ENCODE measurements around the gene SEPTIN12. TPM values are rescaled to one million over a fixed set of nuclear protein-coding genes. Genes with fewer than 3 reads are reported as not detected.

The SEPTIN12 gene
- polyA plus RNA-seq, 3 donors, result not detected

DNA sequence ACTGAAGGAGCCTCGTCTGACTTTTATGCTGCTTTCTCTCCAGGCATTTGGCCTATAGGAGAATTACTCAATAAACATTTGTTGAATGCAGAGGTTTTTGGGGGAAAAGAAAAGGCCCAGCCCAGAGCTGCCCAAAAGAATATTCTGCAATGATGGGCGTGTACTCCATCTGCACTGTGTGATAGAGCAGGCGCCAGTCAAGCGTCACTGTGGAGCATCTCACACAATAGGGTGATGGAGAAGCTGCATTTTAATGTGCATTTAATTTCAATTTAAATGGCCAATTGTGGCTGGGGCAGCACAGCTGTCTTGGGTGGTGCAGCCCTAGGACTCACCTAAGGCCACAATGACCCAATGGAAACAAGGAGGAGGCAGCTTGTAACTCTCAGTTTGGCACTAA is 38.4 kb upstream of the SEPTIN12 start:
- H3K4me2 ChIP-seq (replicated peaks; ENCODE audit: extremely low read depth, low read length, poor library complexity, severe bottlenecking), result no peak overlapping the region
- Mint-ChIP-seq H3K27me3 (ENCODE audit: low read depth in 3 of 3) (no peaks in the 10 kb centered on the region), H3K27ac (peak overlapping the region in 1 of 7 donors; percentile 37), H3K4me1 (no peaks in the 10 kb centered on the region), H3K4me3 (no peak overlapping the region), H3K36me3 (peaks cover 83 to 100% of the 10 kb centered on the region in 2 donors), H3K9me3 (peaks cover 0 to 3% (median 0%) of the 10 kb centered on the region in 7 donors)
- DNase-seq, result no peak
- TF ChIP-seq, protein P1, sequence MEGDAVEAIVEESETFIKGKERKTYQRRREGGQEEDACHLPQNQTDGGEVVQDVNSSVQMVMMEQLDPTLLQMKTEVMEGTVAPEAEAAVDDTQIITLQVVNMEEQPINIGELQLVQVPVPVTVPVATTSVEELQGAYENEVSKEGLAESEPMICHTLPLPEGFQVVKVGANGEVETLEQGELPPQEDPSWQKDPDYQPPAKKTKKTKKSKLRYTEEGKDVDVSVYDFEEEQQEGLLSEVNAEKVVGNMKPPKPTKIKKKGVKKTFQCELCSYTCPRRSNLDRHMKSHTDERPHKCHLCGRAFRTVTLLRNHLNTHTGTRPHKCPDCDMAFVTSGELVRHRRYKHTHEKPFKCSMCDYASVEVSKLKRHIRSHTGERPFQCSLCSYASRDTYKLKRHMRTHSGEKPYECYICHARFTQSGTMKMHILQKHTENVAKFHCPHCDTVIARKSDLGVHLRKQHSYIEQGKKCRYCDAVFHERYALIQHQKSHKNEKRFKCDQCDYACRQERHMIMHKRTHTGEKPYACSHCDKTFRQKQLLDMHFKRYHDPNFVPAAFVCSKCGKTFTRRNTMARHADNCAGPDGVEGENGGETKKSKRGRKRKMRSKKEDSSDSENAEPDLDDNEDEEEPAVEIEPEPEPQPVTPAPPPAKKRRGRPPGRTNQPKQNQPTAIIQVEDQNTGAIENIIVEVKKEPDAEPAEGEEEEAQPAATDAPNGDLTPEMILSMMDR (IDR thresholded peaks at IDR 0.05), result no peak
- no peaks in the 10 kb centered on the region for H3K4me1 ChIP-seq (ENCODE audit: control insufficient read depth in 1 of 2, insufficient read depth in 2 of 2, low read length in 2 of 2)
- intact Hi-C loops (cut with micrococcal nuclease), result no loop called here
- peak overlapping the region in 1 of 2 donors; percentile 5 for H3K27ac ChIP-seq (ENCODE audit: low read depth in 1 of 2, low read length in 2 of 2)
- no peaks in the 10 kb centered on the region for H3K27me3 ChIP-seq (ENCODE audit: control insufficient read depth in 2 of 2, insufficient read depth in 2 of 2, low read length in 2 of 2)
- peaks cover 3% of the 10 kb centered on the region for H3K79me2 ChIP-seq (ENCODE audit: insufficient read depth, low read length)
- H4K20me1 ChIP-seq (ENCODE audit: insufficient read depth, low read length), result peaks cover 32% of the 10 kb centered on the region
- H2AFZ ChIP-seq (ENCODE audit: insufficient read depth, low read depth, low read length, poor library complexity, severe bottlenecking), result no peak overlapping the region
- H3K9me3 ChIP-seq (replicated peaks in 1 of 2; ENCODE audit: control insufficient read depth in 1 of 2, insufficient read depth in 1 of 2, low read length in 2 of 2), result no peaks in the 10 kb centered on the region
- peaks cover 86 to 100% of the 10 kb centered on the region in 2 donors for H3K36me3 ChIP-seq (replicated peaks in 1 of 2; ENCODE audit: control insufficient read depth in 1 of 2, insufficient read depth in 2 of 2, low read length in 2 of 2)
- H3K9ac ChIP-seq (ENCODE audit: insufficient read depth, low read length, poor library complexity, severe bottlenecking), result no peak overlapping the region
- 97% methylated on average over 3 of the region's 4 CpGs for WGBS (ENCODE audit: insufficient coverage)
- H3K4me3 ChIP-seq (replicated peaks in 1 of 3; ENCODE audit: low read depth in 2 of 3, low read length in 3 of 3), result no peak overlapping the region

DNA sequence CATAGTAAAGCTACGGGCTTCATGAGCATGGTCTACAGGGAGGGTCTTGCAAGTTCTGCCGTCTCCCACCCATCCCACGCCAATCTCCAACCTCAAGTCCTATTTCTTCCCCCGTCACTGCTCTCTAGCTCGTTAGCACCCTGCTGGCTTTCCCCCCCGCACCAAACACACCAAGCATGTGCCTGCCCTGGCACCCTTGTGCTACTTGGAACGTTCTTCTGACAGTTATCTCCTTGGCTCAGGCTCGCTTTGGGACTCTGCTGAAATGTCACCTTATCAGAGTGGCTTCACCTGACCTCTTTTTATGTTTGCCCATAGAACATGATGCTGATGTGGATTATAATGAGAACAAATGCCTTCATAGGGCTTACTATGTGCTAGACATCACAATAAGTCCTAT is 37.1 kb upstream of the SEPTIN12 start:
- 89% methylated on average over 6 of the region's 8 CpGs for WGBS (ENCODE audit: insufficient coverage)

More for the DNA sequence above, 37.1 kb upstream of the SEPTIN12 start:
- TF ChIP-seq, protein P1 (IDR thresholded peaks at IDR 0.05), result no peak
- no peaks in the 10 kb centered on the region for H3K27me3 ChIP-seq (ENCODE audit: control insufficient read depth in 2 of 2, insufficient read depth in 2 of 2, low read length in 2 of 2)
- no peaks in the 10 kb centered on the region for H3K9me3 ChIP-seq (replicated peaks in 1 of 2; ENCODE audit: control insufficient read depth in 1 of 2, insufficient read depth in 1 of 2, low read length in 2 of 2)
- no peak overlapping the region for H3K4me3 Mint-ChIP-seq
- no peak overlapping the region for H2AFZ ChIP-seq (ENCODE audit: insufficient read depth, low read depth, low read length, poor library complexity, severe bottlenecking)
- intact Hi-C loops (cut with micrococcal nuclease), result no loop called here
- peaks cover 86 to 100% of the 10 kb centered on the region in 2 donors for H3K36me3 ChIP-seq (replicated peaks in 1 of 2; ENCODE audit: control insufficient read depth in 1 of 2, insufficient read depth in 2 of 2, low read length in 2 of 2)
- peaks cover 83 to 100% of the 10 kb centered on the region in 2 donors for H3K36me3 Mint-ChIP-seq
- no peak overlapping the region for H3K4me3 ChIP-seq (replicated peaks in 1 of 3; ENCODE audit: low read depth in 2 of 3, low read length in 3 of 3)
- peaks cover 0 to 3% (median 0%) of the 10 kb centered on the region in 7 donors for H3K9me3 Mint-ChIP-seq
- H3K27ac ChIP-seq (ENCODE audit: low read depth in 1 of 2, low read length in 2 of 2), result no peak overlapping the region
- H3K4me1 Mint-ChIP-seq, result no peaks in the 10 kb centered on the region
- peak overlapping the region in 2 of 7 donors; percentile 25 to 41 for H3K27ac Mint-ChIP-seq
- H4K20me1 ChIP-seq (ENCODE audit: insufficient read depth, low read length), result peaks cover 28% of the 10 kb centered on the region
- no peak overlapping the region for H3K9ac ChIP-seq (ENCODE audit: insufficient read depth, low read length, poor library complexity, severe bottlenecking)
- no peaks in the 10 kb centered on the region for H3K27me3 Mint-ChIP-seq (ENCODE audit: low read depth in 3 of 3)
- DNase-seq, result no peak
- H3K4me2 ChIP-seq (replicated peaks; ENCODE audit: extremely low read depth, low read length, poor library complexity, severe bottlenecking), result no peak overlapping the region
- peaks cover 2% of the 10 kb centered on the region for H3K79me2 ChIP-seq (ENCODE audit: insufficient read depth, low read length)
- H3K4me1 ChIP-seq (ENCODE audit: control insufficient read depth in 1 of 2, insufficient read depth in 2 of 2, low read length in 2 of 2), result no peaks in the 10 kb centered on the region
